NCI-H146 (cell line): ENCODE data around the gene USP47.

Experiments used
- DNase-seq: peaks from one replicate; lab custom pipeline; 2025; lab: John Stamatoyannopoulos, UW

Gene USP47

GRCh38 chr11:11841723-11842420, at the start of gene USP47:
USP47 (plus strand) TSS chr11:11841972; CDS start chr11:11842186, 214 bp downstream.
- peak; percentile 92 for DNase-seq

- peak; percentile 12 for DNase-seq
Measured at GRCh38 chr11:11793073-11793472, 48.7 kb upstream of the USP47 start.

GRCh38 chr11:11798586-11799438, 43.0 kb upstream of the USP47 start:
- DNase-seq = peak; percentile 68

GRCh38 chr11:11805228-11805627, 36.5 kb upstream of the USP47 start:
- no peak for DNase-seq

- DNase-seq = no peak
Measured at GRCh38 chr11:11806074-11806473, 35.7 kb upstream of the USP47 start.

GRCh38 chr11:11806586-11806985, 35.2 kb upstream of the USP47 start:
- no peak for DNase-seq

GRCh38 chr11:11807811-11808782, 33.7 kb upstream of the USP47 start:
- DNase-seq = no peak

GRCh38 chr11:11808992-11809615, 32.7 kb upstream of the USP47 start:
- no peak for DNase-seq

- no peak for DNase-seq
Measured at GRCh38 chr11:11810764-11811726, 30.7 kb upstream of the USP47 start.

GRCh38 chr11:11813288-11813962, 28.3 kb upstream of the USP47 start:
- no peak for DNase-seq

- peak; percentile 55 for DNase-seq
Measured at GRCh38 chr11:11814614-11815452, 26.9 kb upstream of the USP47 start.

- DNase-seq = no peak
Measured at GRCh38 chr11:11816511-11817314, 25.1 kb upstream of the USP47 start.

- DNase-seq = no peak
Measured at GRCh38 chr11:11817957-11818356, 23.8 kb upstream of the USP47 start.

GRCh38 chr11:11818529-11819121, 23.1 kb upstream of the USP47 start:
- no peak for DNase-seq

GRCh38 chr11:11821899-11822298, 19.9 kb upstream of the USP47 start:
- no peak for DNase-seq

- no peak for DNase-seq
Measured at GRCh38 chr11:11822946-11823345, 18.8 kb upstream of the USP47 start.

GRCh38 chr11:11826260-11826659, 15.5 kb upstream of the USP47 start:
- DNase-seq = no peak

- no peak for DNase-seq
Measured at GRCh38 chr11:11827272-11827671, 14.5 kb upstream of the USP47 start.
